T-cell (primary cell): ENCODE measurements around the gene TERC. TPM values are rescaled to one million over a fixed set of nuclear protein-coding genes. Genes with fewer than 3 reads are reported as not detected.
"Not testable (repeated sequence)": the region's sequence is repeated elsewhere in the genome, so short reads cannot be mapped to it uniquely, and the experiment has no call there.

Experiments used
- ATAC-seq, 4 experiments: fragments of 200-7000 bp in 3 of 4; fragments of 150-1000 bp in 1 of 4; cut with Tn5 transposase; replicated peaks in 1 of 4; 1 replicate in 3 of 4; 2 replicates in 1 of 4; pipeline ENCODE4 v1.10.0; 2021; ENCODE audit warnings: moderate library complexity in 3 of 4, mild to moderate bottlenecking in 2 of 4, moderate number of reproducible peaks in 1 of 4
- CTCF ChIA-PET, 2 donors: fragments of 300-600 bp; sonication (Branson Sonifier 250); formaldehyde crosslinking; loops; one replicate each; lab custom pipeline; 2022; ENCODE audit warnings: antibody characterized with exemption in 2 of 2; lab: Charles Lee
- POLR2A ChIA-PET, 2 donors: fragments of 300-600 bp; sonication (Branson Sonifier 250); formaldehyde crosslinking; loops; one replicate each; lab custom pipeline; 2022; ENCODE audit warnings: antibody characterized with exemption in 2 of 2; lab: Charles Lee
- DNase-seq, 35 experiments: peaks; one replicate each; pipeline versions ENCODE4 v3.0.0 to v3.0.0-alpha.2; 2013 to 2023
- H3K27ac ChIP-seq: one replicate; pipeline ENCODE4 v1.5.1; 2013; ENCODE audit warnings: low read length
- H3K27me3 ChIP-seq, 2 experiments: replicated peaks in 1 of 2; 1 replicate in 1 of 2; 2 replicates in 1 of 2; pipeline versions ENCODE4 v1.6.1 to v1.7.0; 2013; ENCODE audit warnings: low read length in 1 of 2, mixed read lengths in 1 of 2; ENCODE audit not compliant: control insufficient read depth in 2 of 2, insufficient read depth in 2 of 2; ENCODE audit errors: extremely low read depth in 1 of 2
- H3K36me3 ChIP-seq, 2 donors: 1 replicate in 1 of 2; 2 replicates in 1 of 2; pipeline versions ENCODE4 v1.6.1 to v1.7.0; 2013; ENCODE audit warnings: low read length in 1 of 2; ENCODE audit not compliant: control insufficient read depth in 2 of 2, insufficient read depth in 1 of 2; ENCODE audit errors: extremely low read depth in 1 of 2
- H3K4me1 ChIP-seq, 2 experiments: 1 replicate in 1 of 2; 2 replicates in 1 of 2; pipeline versions ENCODE4 v1.6.1 to v1.7.0; 2013; ENCODE audit warnings: low read length in 2 of 2, mixed read lengths in 1 of 2; ENCODE audit not compliant: insufficient read depth in 2 of 2, control insufficient read depth in 1 of 2; ENCODE audit errors: extremely low read depth in 1 of 2
- H3K4me3 ChIP-seq, 2 donors: 1 replicate in 1 of 2; 2 replicates in 1 of 2; pipeline versions ENCODE4 v1.5.1 to v1.7.0; 2013; ENCODE audit warnings: mild to moderate bottlenecking in 2 of 2, low read length in 1 of 2, moderate library complexity in 1 of 2; ENCODE audit not compliant: control insufficient read depth in 1 of 2; ENCODE audit errors: extremely low read depth in 1 of 2
- H3K9me3 ChIP-seq: 2 replicates; pipeline ENCODE4 v1.7.0; 2013
- H3K27ac Mint-ChIP-seq, 2 donors: one replicate each; pipeline ENCODE4 v1.8.0; 2020 to 2021; ENCODE audit warnings: mild to moderate bottlenecking in 2 of 2, mixed read lengths in 2 of 2
- H3K27me3 Mint-ChIP-seq, 2 donors: one replicate each; pipeline ENCODE4 v1.8.0; 2021 to 2022; ENCODE audit warnings: mixed read lengths in 2 of 2
- H3K36me3 Mint-ChIP-seq: one replicate; pipeline ENCODE4 v1.8.0; 2021; ENCODE audit warnings: mixed read lengths
- H3K4me1 Mint-ChIP-seq, 3 donors: one replicate each; pipeline ENCODE4 v1.8.0; 2020 to 2022; ENCODE audit warnings: mixed read lengths in 3 of 3, mild to moderate bottlenecking in 1 of 3
- H3K4me3 Mint-ChIP-seq, 3 donors: one replicate each; pipeline ENCODE4 v1.8.0; 2020 to 2022; ENCODE audit warnings: mild to moderate bottlenecking in 3 of 3, mixed read lengths in 3 of 3, moderate library complexity in 3 of 3
- H3K9me3 Mint-ChIP-seq, 3 donors: one replicate each; pipeline ENCODE4 v1.8.0; 2020 to 2022; ENCODE audit warnings: mixed read lengths in 3 of 3
- WGBS: methylation state at CpG from one replicate; pipeline ENCODE4 v1.1.5; 2013; ENCODE audit warnings: missing lambda C conversion rate; ENCODE audit not compliant: insufficient coverage; 5-methylcytosine and 5-hydroxymethylcytosine counted together
- total RNA-seq, 35 experiments: library from RNA in 6 of 35; stranded (reverse) in 6 of 35; fragments of 120-200 nt in 1 of 35; gene quantifications; one replicate each; pipeline versions ENCODE4 v1.2.1 to v1.2.4 and lab custom pipeline; 2013 to 2026

The TERC gene
- total RNA-seq, 5 donors from 2014 or later (not counting 1 experiment from before 2014, with no cell fraction given) = 10.3 to 22.4 (median 12.8) TPM

GRCh38 chr3:169731857-169732256, 33.0 kb downstream of the TERC start:
- not testable (repeated sequence) for ATAC-seq, H3K4me3 ChIP-seq, H3K4me1 ChIP-seq, H3K4me3 Mint-ChIP-seq, H3K27ac Mint-ChIP-seq, H3K27ac ChIP-seq, H3K9me3 ChIP-seq, H3K36me3 Mint-ChIP-seq, H3K4me1 Mint-ChIP-seq, H3K36me3 ChIP-seq, DNase-seq
- H3K27me3 ChIP-seq = peaks cover 0 to 11% of the 10 kb centered on the region in 2 experiments
- H3K9me3 Mint-ChIP-seq = peaks cover 8 to 32% (median 27%) of the 10 kb centered on the region in 3 donors
- CTCF ChIA-PET = interaction anchor here in 1 of 2 donors (0.7 kb wide), 1 partner anchor 559 kb away, joined by 3 read pairs; no protein-coding TSS in a partner anchor
- peaks cover 43 to 54% of the 10 kb centered on the region in 2 donors for H3K27me3 Mint-ChIP-seq
- POLR2A ChIA-PET = interaction anchor here in 1 of 2 donors (0.6 kb wide), 1 partner anchor 22 kb away, joined by 3 read pairs; no protein-coding TSS in a partner anchor

GRCh38 chr3:169722724-169723123, 42.1 kb downstream of the TERC start:
- no peak overlapping the region for H3K4me3 Mint-ChIP-seq
- Histone ChIP-seq H3K4me1 (no peaks in the 10 kb centered on the region), H3K27me3 (peaks cover 0 to 5% of the 10 kb centered on the region in 2 experiments), H3K4me3 (no peak overlapping the region), H3K36me3 (no peaks in the 10 kb centered on the region), H3K9me3 (no peaks in the 10 kb centered on the region), H3K27ac (no peak overlapping the region)
- ChIA-PET POLR2A (no interaction called here), CTCF (no interaction called here)
- peaks cover 0 to 3% (median 3%) of the 10 kb centered on the region in 3 donors for H3K9me3 Mint-ChIP-seq
- DNase-seq = no peak
- peaks cover 28 to 33% of the 10 kb centered on the region in 2 donors for H3K27me3 Mint-ChIP-seq
- ATAC-seq = no peak
- H3K4me1 Mint-ChIP-seq = no peaks in the 10 kb centered on the region
- H3K27ac Mint-ChIP-seq = no peak overlapping the region
- H3K36me3 Mint-ChIP-seq = no peaks in the 10 kb centered on the region

GRCh38 chr3:169718415-169718814, 46.4 kb downstream of the TERC start:
- peaks cover 36 to 42% of the 10 kb centered on the region in 2 donors for H3K27me3 Mint-ChIP-seq
- CTCF ChIA-PET = interaction anchor here in 1 of 2 donors (0.8 kb wide), 1 partner anchor 1395 kb away, joined by 4 read pairs; no protein-coding TSS in a partner anchor
- H3K4me3 ChIP-seq, H3K4me3 Mint-ChIP-seq, POLR2A ChIA-PET, H3K36me3 ChIP-seq, H3K4me1 Mint-ChIP-seq, DNase-seq, H3K9me3 ChIP-seq, H3K27ac Mint-ChIP-seq, H3K27ac ChIP-seq, H3K36me3 Mint-ChIP-seq, H3K4me1 ChIP-seq, H3K9me3 Mint-ChIP-seq, H3K27me3 ChIP-seq, ATAC-seq: not testable (repeated sequence)
- WGBS = no CpG with 5 or more reads among the region's 4 CpGs

Other genes starting within 250 kb of the TERC start
- gene MECOM, start 101.3 kb downstream of the TERC start, total RNA-seq = under 1 TPM in 4 of 5 donors, not detected in 1; 0.06 to 0.48 (median 0.10) TPM
- under 1 TPM in 2 of 5 donors, not detected in 3; 0.15 to 0.28 TPM for gene ACTRT3, start 4.5 kb upstream of the TERC start, total RNA-seq
- gene MYNN, start 8.3 kb upstream of the TERC start, total RNA-seq = 10 to 100 TPM; 15.1 to 20.3 (median 17.6) TPM
- not detected for gene LRRIQ4, start 47.8 kb upstream of the TERC start, total RNA-seq
- 1 to 10 TPM in 1 of 5 donors, under 1 TPM in 4; 0.28 to 1.6 (median 0.92) TPM for gene LRRC34, start 47.8 kb upstream of the TERC start, total RNA-seq
- not detected for gene LRRC31, start 104.9 kb upstream of the TERC start, total RNA-seq
- not detected for gene SAMD7, start 146.5 kb upstream of the TERC start, total RNA-seq
- gene SEC62, start 201.7 kb upstream of the TERC start, total RNA-seq = 10 to 100 TPM; 95.0 to 99.9 (median 97.2) TPM